Testis (tissue), 3 donors: ENCODE data around the gene TNPO2. TPM values are rescaled to one million over a fixed set of nuclear protein-coding genes. Genes with fewer than 3 reads are reported as not detected.

Experiments
- DNase-seq: peaks from one replicate; pipeline ENCODE4 v3.0.0-alpha.2; 2019
- H3K27ac ChIP-seq, 2 donors: fragments of 200-600 bp; sonication (generic); one replicate each; pipeline ENCODE4 v1.5.1; 2019
- H3K27me3 ChIP-seq: fragments of 200-600 bp; sonication (generic); one replicate; pipeline ENCODE4 v1.5.1; 2019
- H3K36me3 ChIP-seq: fragments of 200-600 bp; sonication (generic); one replicate; pipeline ENCODE4 v1.5.1; 2017; ENCODE audit warnings: low read depth; ENCODE audit errors: missing control alignments
- H3K4me1 ChIP-seq: fragments of 200-600 bp; sonication (generic); one replicate; pipeline ENCODE4 v1.5.1; 2019
- H3K4me3 ChIP-seq, 2 donors: fragments of 200-600 bp; sonication (generic); one replicate each; pipeline ENCODE4 v1.5.1; 2017 to 2019
- H3K9me3 ChIP-seq: fragments of 200-600 bp; sonication (generic); one replicate; pipeline ENCODE4 v1.5.1; 2017
- CTCF ChIP-seq, 3 experiments: fragments of 450-650 bp in 2 of 3; fragments of 200-600 bp in 1 of 3; sonication (generic) in 1 of 3; IDR thresholded peaks; one replicate each; pipeline ENCODE4 v1.5.1; 2016 to 2019; ENCODE audit warnings: antibody characterized with exemption in 3 of 3, mild to moderate bottlenecking in 2 of 3, moderate library complexity in 1 of 3
- POLR2A ChIP-seq: fragments of 450-650 bp; IDR thresholded peaks from one replicate; pipeline ENCODE4 v1.6.1; 2017; ENCODE audit warnings: antibody characterized with exemption, mild to moderate bottlenecking, moderate library complexity
- WGBS, 2 donors: methylation state at CpG; one replicate each; pipeline ENCODE4 v1.1.5; 2018; 5-methylcytosine and 5-hydroxymethylcytosine counted together
- intact Hi-C: fragments of 100-400 bp; cut with DNase I; formaldehyde crosslinking; loops from one replicate; pipeline ENCODE4 v1.15.1; 2023; ENCODE audit warnings: low total_unique reads
- polyA plus RNA-seq: library from polyadenylated mRNA; stranded (reverse); fragments of 350-450 nt; fragmentation: Illumina TruSeq; extraction: RNeasy Lipid Tissue Mini Kit (QIAGEN cat#74804); gene quantifications from one replicate; pipeline ENCODE4 v1.2.3, GENCODE V29; 2014; ENCODE audit warnings: low read depth, low replicate concordance; ENCODE audit not compliant: insufficient read depth
- total RNA-seq, 2 donors: library from RNA; depleted of rRNA; stranded (reverse); fragments of >200 nt; gene quantifications; one replicate each; pipeline ENCODE4 v1.2.3, GENCODE V29; 2016

The TNPO2 gene
- total and polyA plus RNA-seq, 3 donors from 2014 or later: 103 to 129 (median 110) TPM

GRCh38 chr19:12694641-12695040, 29.1 kb downstream of the TNPO2 start:
- TF ChIP-seq POLR2A (no peak), CTCF (IDR thresholded peaks at IDR 0.05) (no peak)
- Histone ChIP-seq H3K4me3 (no peak overlapping the region), H3K36me3 (no peaks in the 10 kb centered on the region), H3K27ac (no peak overlapping the region), H3K4me1 (peaks cover 12% of the 10 kb centered on the region), H3K27me3 (no peaks in the 10 kb centered on the region), H3K9me3 (no peaks in the 10 kb centered on the region)
- 91 to 98% methylated on average over 7 to 16 of the region's 16 CpGs for WGBS, 2 donors
- DNase-seq: no peak
- intact Hi-C loops: no loop called here

GRCh38 chr19:12692960-12693359, 30.8 kb downstream of the TNPO2 start:
- Histone ChIP-seq H3K36me3 (no peaks in the 10 kb centered on the region), H3K9me3 (no peaks in the 10 kb centered on the region), H3K4me3 (no peak overlapping the region), H3K27me3 (no peaks in the 10 kb centered on the region), H3K27ac (no peak overlapping the region), H3K4me1 (peaks cover 12% of the 10 kb centered on the region)
- intact Hi-C loops: no loop called here
- TF ChIP-seq CTCF (IDR thresholded peaks at IDR 0.05) (no peak), POLR2A (no peak)
- no peak for DNase-seq
- WGBS, 2 donors: 83 to 90% methylated on average over 3 to 5 of the region's 5 CpGs

GRCh38 chr19:12689581-12690216, 34.0 kb downstream of the TNPO2 start:
- intact Hi-C loops: no loop called here

GRCh38 chr19:12689012-12689411, 34.7 kb downstream of the TNPO2 start:
- TF ChIP-seq POLR2A (no peak), CTCF (IDR thresholded peaks at IDR 0.05) (no peak)
- intact Hi-C loops: no loop called here
- Histone ChIP-seq H3K4me1 (no peaks in the 10 kb centered on the region), H3K27ac (no peak overlapping the region), H3K27me3 (no peaks in the 10 kb centered on the region), H3K9me3 (no peaks in the 10 kb centered on the region), H3K36me3 (no peaks in the 10 kb centered on the region), H3K4me3 (no peak overlapping the region)
- 95% methylated on average over 11 of the region's 12 CpGs; no CpG with 5 or more reads in 1 of the 2 donors for WGBS, 2 donors
- no peak for DNase-seq

More at GRCh38 chr19:12689581-12690216, 34.0 kb downstream of the TNPO2 start:
- no peaks in the 10 kb centered on the region for H3K27me3 ChIP-seq
- H3K36me3 ChIP-seq: no peaks in the 10 kb centered on the region
- no peak for DNase-seq
- no peak for TF ChIP-seq CTCF (IDR thresholded peaks at IDR 0.05)
- TF ChIP-seq POLR2A: no peak
- H3K4me1 ChIP-seq: no peaks in the 10 kb centered on the region
- no peak overlapping the region for H3K4me3 ChIP-seq
- 76 to 88% methylated on average over 12 to 24 of the region's 26 CpGs for WGBS, 2 donors
- no peak overlapping the region for H3K27ac ChIP-seq
- no peaks in the 10 kb centered on the region for H3K9me3 ChIP-seq
